Dendritic cell treated with granulocyte-macrophage colony-stimulating factor and Interleukin-4, amounts not matched to agents 40 ng/mL and 50 ng/mL, for 4 days (primary cell): ENCODE measurements around the gene ASCL3.
"Not testable (repeated sequence)": the region's sequence is repeated elsewhere in the genome, so short reads cannot be mapped to it uniquely, and the experiment has no call there.

Experiments
- H3K27ac Mint-ChIP-seq: one replicate; pipeline ENCODE4 v1.8.0; 2022; ENCODE audit warnings: mild to moderate bottlenecking, mixed read lengths
- H3K27me3 Mint-ChIP-seq: one replicate; pipeline ENCODE4 v1.8.0; 2022; ENCODE audit warnings: mild to moderate bottlenecking, mixed read lengths
- H3K36me3 Mint-ChIP-seq: one replicate; pipeline ENCODE4 v1.8.0; 2022; ENCODE audit warnings: low read depth, mixed read lengths
- H3K4me1 Mint-ChIP-seq: one replicate; pipeline ENCODE4 v1.8.0; 2022; ENCODE audit warnings: low read depth, mixed read lengths
- H3K4me3 Mint-ChIP-seq: one replicate; pipeline ENCODE4 v1.8.0; 2022; ENCODE audit warnings: mild to moderate bottlenecking, moderate library complexity, mixed read lengths
- H3K9me3 Mint-ChIP-seq: one replicate; pipeline ENCODE4 v1.8.0; 2022; ENCODE audit warnings: mixed read lengths
- intact Hi-C: fragments of 100-400 bp; cut with micrococcal nuclease; formaldehyde crosslinking; loops from one replicate; pipeline ENCODE4 v1.15.0; 2022

Gene ASCL3, protein sequence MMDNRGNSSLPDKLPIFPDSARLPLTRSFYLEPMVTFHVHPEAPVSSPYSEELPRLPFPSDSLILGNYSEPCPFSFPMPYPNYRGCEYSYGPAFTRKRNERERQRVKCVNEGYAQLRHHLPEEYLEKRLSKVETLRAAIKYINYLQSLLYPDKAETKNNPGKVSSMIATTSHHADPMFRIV

DNA sequence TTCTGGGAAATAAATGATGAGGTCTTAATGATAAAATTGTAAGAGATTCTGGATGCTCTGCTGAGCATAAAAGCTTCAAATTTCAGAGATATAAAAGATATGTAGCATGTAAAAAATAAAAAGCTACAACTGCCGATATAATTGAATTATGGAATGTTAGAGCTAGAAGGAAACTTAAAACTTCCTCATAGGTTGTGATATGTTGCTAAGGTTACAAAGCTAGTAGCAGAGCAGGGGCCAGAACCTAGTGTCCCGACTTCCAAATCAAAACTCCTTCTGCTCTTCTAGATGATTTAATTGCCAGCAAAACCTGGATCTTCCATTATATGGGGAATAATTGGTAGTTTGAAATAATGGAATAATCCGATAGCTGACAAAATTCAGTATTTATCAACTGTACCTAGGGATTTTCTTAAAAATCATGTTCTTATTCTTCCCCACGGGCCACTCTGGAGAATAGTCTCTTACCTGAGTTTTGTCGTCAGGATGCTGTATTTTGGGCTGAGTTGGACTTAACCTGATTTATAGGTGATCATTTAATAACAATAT lies at the start of gene ASCL3:
Gene ASCL3, minus strand, starts transcription at position 499 of the 549 bp plus-strand sequence. CDS start 4,855 bp downstream, outside the sequence.
- intact Hi-C loops, result no loop called here
- no peaks in the 10 kb centered on the region for H3K4me1 Mint-ChIP-seq
- H3K36me3 Mint-ChIP-seq, result peaks cover 14% of the 10 kb centered on the region
- H3K9me3 Mint-ChIP-seq, result no peaks in the 10 kb centered on the region
- no peaks in the 10 kb centered on the region for H3K27me3 Mint-ChIP-seq
- no peak within 1 kb of the TSS for H3K4me3 Mint-ChIP-seq
- H3K27ac Mint-ChIP-seq, result no peak within 1 kb of the TSS

DNA sequence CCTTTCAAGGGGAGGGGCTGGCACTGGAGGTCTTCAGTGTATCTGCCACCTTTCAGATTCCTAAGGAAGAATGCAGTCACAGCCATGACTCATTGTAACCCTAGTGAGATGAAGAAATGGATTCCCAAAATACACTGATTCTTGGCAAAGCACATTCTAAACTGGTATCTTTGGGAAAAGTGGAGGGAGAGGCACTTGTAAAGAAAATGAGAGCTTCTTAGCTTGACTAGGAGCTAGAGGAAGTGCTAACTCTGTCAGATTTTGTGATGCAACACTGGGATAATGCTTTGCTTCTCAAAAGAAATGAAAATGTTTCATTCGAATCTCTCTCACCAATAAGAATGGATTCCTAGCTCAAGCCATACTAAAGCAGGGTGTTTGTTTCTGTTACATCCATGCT lies 46.6 kb upstream of the ASCL3 start:
- intact Hi-C loops, result no loop called here
- H3K4me1 Mint-ChIP-seq, result peaks cover 16% of the 10 kb centered on the region
- H3K4me3 Mint-ChIP-seq, result no peak overlapping the region
- no peak overlapping the region for H3K27ac Mint-ChIP-seq
- H3K9me3 Mint-ChIP-seq, result no peaks in the 10 kb centered on the region
- no peaks in the 10 kb centered on the region for H3K36me3 Mint-ChIP-seq
- no peaks in the 10 kb centered on the region for H3K27me3 Mint-ChIP-seq

DNA sequence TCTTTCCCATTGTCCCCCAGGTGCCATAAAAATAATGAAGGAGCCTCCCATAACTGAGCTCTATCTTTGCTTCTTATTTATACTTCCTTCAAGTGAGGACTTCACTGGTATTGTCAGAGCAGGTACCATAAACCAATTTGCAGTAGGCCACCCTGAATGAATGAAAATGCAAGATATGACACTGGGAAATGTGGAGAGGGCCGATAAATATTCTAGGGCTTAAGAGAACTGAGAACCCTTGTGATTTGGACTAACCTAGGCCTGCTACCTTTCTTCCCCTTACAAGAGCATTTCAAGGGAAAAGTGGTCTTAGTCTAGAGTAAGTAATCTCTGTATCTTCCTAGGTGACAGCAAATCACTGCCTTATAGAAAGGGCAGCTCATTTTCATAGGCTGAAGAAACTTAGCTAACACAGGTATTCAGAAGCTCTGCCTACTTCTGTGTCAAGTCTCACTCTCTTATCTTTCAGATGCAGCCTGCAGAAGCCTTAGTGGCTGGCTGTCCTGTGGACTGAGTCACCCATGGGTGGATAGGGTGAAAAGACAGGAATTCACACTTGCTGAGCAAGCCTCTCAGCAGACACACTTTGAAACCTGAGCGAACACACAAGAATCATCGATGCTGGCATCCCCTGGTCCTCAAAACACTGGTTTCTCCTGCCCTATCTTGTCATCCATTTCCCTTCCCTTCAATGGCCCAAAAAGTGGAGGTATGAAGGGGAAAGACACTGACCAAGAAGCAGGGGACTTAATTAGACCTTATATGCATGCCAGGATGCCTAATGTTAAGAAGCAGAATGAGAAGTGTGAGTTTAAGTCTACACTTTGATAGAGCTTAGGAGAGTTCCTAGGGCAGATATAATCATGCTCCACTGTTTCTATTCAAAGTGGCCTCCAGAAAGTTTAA lies 45.8 kb upstream of the ASCL3 start:
- H3K4me3 Mint-ChIP-seq, result no peak overlapping the region
- intact Hi-C loops, result no loop called here
- H3K9me3 Mint-ChIP-seq, result no peaks in the 10 kb centered on the region
- H3K27ac Mint-ChIP-seq, result no peak overlapping the region
- no peaks in the 10 kb centered on the region for H3K36me3 Mint-ChIP-seq
- peaks cover 16% of the 10 kb centered on the region for H3K4me1 Mint-ChIP-seq
- H3K27me3 Mint-ChIP-seq, result no peaks in the 10 kb centered on the region

DNA sequence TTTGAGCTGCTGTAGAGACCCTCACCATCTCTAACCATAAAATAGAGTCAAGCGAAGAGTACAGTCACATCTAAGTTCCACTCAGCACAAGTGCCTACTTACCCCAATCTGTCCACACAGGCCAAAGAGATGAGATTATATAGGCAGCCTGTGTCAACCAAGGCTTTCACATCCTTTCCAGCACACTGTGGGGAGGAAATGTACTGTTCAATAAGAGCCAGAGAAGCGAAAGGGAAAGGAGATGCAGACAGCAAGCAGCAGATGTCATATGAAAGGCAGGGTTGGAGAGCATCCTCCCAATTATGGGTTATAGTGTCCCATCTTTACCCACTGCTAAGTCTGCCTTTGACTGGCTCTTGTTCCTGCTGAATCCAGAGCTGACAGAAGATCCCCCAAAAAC lies 44.6 kb upstream of the ASCL3 start:
- Mint-ChIP-seq H3K9me3 (no peaks in the 10 kb centered on the region), H3K36me3 (no peaks in the 10 kb centered on the region), H3K27me3 (no peaks in the 10 kb centered on the region), H3K4me1 (peaks cover 16% of the 10 kb centered on the region), H3K27ac (no peak overlapping the region), H3K4me3 (no peak overlapping the region)
- intact Hi-C loops, result no loop called here

DNA sequence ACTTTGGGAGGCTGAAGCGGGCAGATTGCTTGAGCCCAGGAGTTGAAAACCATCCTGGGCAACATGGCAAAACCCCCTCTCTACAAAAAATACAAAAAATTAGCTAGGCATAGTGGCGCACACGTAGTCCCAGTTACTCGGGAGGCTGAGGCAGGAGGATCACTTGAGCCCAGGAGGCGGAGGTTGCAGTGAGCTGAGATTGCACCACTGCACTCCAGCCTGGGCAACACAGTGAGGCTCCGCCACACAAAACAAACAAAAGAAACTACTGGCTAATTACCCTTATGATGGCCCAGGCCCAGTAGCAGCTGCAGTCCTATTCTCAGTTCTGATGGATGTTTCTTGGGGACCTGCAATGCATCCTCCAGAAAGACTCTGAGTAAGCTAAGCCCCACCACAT lies 44.0 kb upstream of the ASCL3 start:
- peaks cover 16% of the 10 kb centered on the region for H3K4me1 Mint-ChIP-seq
- H3K27me3 Mint-ChIP-seq, intact Hi-C loops, H3K9me3 Mint-ChIP-seq, H3K27ac Mint-ChIP-seq, H3K4me3 Mint-ChIP-seq, H3K36me3 Mint-ChIP-seq: not testable (repeated sequence)

DNA sequence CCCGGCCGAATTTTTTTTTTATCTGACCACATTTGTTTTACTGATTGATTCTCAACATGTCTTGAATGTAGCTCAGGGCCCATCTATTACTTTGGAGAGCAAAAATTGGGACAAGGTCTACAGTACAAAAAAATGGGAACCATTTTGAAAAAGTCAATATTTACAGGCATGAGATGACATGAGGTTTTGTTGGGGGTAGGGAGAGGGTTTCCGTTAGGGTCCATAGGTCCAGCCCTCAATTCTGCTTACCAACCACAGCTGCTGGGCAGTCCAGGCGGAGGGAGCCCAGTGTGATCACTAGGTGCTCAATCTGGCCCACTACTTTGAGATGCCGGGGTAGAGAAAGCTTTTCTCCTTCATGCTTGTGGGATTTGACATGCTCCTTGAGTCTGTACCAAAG lies 42.6 kb upstream of the ASCL3 start:
- intact Hi-C loops, result no loop called here
- Mint-ChIP-seq H3K27me3 (no peaks in the 10 kb centered on the region), H3K4me3 (no peak overlapping the region), H3K36me3 (no peaks in the 10 kb centered on the region), H3K4me1 (peaks cover 16% of the 10 kb centered on the region), H3K9me3 (no peaks in the 10 kb centered on the region), H3K27ac (no peak overlapping the region)

DNA sequence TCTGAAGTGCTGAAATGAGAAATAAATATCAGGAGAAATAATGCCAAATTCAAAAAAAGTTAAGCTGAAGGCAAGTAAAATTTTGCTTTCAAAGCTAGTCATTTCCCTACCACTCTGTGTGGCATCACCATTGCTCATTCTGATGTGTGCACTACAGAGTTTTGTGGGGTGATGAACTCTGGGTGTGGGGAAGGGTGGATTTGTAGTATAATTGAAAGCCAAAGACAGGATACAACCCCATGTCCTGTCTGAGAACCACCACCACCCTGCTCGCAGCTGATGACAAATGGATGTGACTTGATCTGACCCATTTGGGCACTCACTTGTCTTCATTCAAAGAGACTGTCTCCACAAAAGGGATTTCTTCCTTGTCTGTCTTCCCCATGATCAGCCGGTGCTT lies 40.7 kb upstream of the ASCL3 start:
- Mint-ChIP-seq H3K4me3 (no peak overlapping the region), H3K27ac (no peak overlapping the region), H3K27me3 (no peaks in the 10 kb centered on the region)

DNA sequence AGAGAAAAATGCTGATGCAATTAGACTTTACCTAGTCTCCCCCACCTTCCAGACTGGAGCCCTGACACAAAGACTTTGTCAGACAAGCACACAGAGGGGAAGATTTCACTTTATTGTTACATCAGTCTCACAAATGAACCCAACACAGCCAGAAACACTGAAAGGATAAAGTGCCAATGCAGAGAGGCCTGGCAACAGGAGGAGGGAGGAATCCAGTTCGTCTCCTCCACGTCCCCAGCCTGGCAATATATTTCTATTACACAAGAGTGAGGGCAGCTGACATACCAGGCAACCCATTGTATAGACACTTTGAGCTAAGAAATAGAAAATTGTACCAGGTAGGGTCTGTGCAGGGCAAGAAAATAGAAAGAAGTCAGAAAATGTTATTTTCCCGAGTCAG lies 37.7 kb upstream of the ASCL3 start:
- H3K27me3 Mint-ChIP-seq, result no peaks in the 10 kb centered on the region
- H3K9me3 Mint-ChIP-seq, result no peaks in the 10 kb centered on the region
- no peaks in the 10 kb centered on the region for H3K36me3 Mint-ChIP-seq

More for the DNA sequence above, 40.7 kb upstream of the ASCL3 start:
- Mint-ChIP-seq H3K36me3 (no peaks in the 10 kb centered on the region), H3K4me1 (no peaks in the 10 kb centered on the region), H3K9me3 (no peaks in the 10 kb centered on the region)
- intact Hi-C loops, result no loop called here

DNA sequence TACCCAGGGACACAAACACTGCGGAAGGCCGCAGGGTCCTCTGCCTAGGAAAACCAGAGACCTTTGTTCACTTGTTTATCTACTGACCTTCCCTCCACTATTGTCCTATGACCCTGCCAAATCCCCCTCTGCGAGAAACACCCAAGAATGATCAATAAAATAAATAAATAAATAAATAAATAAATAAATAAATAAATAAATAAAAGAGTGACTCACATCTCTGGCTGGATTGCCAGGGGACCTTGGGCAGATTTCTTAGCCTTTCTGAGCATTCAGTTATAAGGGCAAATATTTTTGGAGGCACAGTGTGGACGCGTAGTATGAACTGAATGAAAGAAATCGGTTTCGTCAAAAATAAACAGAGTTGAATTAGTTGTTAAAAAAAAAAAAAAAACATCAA lies 36.5 kb upstream of the ASCL3 start:
- H3K36me3 Mint-ChIP-seq, H3K4me3 Mint-ChIP-seq, intact Hi-C loops, H3K27ac Mint-ChIP-seq, H3K4me1 Mint-ChIP-seq, H3K9me3 Mint-ChIP-seq, H3K27me3 Mint-ChIP-seq: not testable (repeated sequence)

More for the DNA sequence above, 37.7 kb upstream of the ASCL3 start:
- Mint-ChIP-seq H3K4me1 (no peaks in the 10 kb centered on the region), H3K27ac (no peak overlapping the region), H3K4me3 (no peak overlapping the region)
- intact Hi-C loops, result no loop called here

DNA sequence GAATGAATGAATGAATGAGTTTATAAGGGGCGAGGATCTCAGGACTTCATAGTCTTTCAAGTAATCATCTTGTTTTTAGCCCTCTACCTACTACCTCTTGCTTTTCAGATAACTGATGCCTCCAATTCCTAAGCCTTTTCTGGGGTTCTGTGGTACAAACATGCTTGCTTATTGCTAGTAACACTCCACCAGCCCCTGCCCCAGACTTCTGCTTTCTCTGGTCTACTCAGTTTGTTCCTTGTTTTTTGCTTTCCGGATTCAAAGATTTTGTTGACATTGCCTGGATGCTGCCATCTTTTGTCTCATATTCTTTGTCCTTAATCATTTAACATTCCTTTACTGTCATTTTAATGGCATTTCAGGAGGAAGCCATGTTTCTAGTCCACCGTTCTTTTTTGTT lies 30.3 kb upstream of the ASCL3 start:
- Mint-ChIP-seq H3K36me3 (no peaks in the 10 kb centered on the region), H3K9me3 (no peaks in the 10 kb centered on the region), H3K27ac (peak overlapping the region; percentile 69), H3K27me3 (no peaks in the 10 kb centered on the region), H3K4me3 (no peak overlapping the region), H3K4me1 (peaks cover 8% of the 10 kb centered on the region)
- intact Hi-C loops, result no loop called here

DNA sequence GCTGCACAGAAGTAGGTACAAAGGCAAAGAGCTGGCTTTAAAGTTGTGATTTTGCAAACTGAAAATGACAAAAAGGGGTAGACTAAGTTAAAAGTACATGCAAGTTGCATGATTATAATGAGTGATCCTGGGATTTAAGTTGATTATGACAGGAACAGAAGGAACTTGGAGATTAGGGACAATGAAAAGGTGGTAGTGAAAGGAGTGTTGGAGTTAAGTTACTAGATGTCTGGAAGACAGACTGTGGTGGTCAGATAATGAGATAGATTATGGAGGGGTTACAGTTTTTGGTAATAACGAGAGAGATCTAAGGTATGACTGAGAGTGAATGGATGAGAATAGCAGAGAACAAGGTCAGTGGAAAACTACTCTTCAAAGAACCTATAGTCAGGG lies 29.1 kb upstream of the ASCL3 start:
- Mint-ChIP-seq H3K27me3 (no peaks in the 10 kb centered on the region), H3K36me3 (no peaks in the 10 kb centered on the region), H3K4me3 (no peak overlapping the region), H3K9me3 (no peaks in the 10 kb centered on the region), H3K27ac (no peak overlapping the region), H3K4me1 (peaks cover 16% of the 10 kb centered on the region)
- intact Hi-C loops, result no loop called here

DNA sequence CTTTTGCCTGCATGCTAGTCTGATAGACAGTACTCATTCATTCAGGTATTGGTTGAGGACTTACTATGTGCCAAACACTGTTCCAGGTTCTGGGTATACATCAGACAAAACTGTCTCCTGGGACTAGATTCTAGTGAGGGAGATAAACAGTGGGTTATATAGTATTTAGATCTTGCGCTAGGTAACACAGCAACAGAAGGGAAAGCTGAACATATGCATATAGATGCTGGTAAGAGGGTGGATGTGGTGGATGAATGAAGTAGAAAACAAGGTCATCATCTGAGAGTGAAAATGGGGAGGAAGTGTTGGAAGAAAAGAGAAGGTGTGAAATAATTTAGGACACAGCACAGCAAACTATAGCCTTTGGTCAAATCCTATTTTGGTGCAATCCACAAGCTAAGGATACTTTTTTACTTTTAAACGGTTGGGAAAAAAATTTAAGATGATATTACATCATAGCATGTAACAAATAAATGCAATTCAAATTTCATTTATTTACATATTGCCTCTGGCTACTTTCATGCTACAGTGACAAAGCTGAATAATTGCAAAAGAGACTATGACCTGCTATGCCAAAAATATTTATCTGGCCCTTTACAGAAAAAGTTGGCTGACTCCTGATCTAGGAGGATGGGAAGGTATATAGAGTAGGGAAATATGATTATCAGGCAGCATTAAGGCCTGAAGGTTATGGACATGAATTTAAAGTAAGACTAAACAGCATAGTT lies 28.5 kb upstream of the ASCL3 start:
- Mint-ChIP-seq H3K9me3 (no peaks in the 10 kb centered on the region), H3K27ac (no peak overlapping the region), H3K27me3 (no peaks in the 10 kb centered on the region), H3K36me3 (no peaks in the 10 kb centered on the region), H3K4me3 (no peak overlapping the region), H3K4me1 (peaks cover 22% of the 10 kb centered on the region)
- intact Hi-C loops, result no loop called here

DNA sequence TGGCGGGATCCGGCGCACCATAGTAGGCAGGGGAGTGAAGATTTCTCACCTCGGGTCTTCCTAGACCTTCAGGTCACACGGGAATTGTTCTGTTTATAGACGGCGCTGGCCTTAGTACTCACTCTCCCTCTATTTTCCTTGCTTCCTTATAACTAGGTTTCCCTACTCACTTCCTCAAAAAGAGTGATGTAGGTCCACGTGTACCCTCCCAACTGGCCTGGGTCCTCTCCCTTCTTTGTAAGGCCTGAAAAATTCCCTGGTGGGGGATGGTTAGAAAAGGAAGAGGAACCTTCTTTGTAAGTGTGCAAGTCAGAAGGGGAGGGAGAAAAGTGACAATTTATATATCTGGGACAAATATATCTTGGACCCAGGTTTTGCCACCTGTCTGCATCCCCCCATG lies 24.4 kb upstream of the ASCL3 start:
- Mint-ChIP-seq H3K9me3 (no peaks in the 10 kb centered on the region), H3K4me3 (no peak overlapping the region), H3K27ac (peak overlapping the region; percentile 68), H3K27me3 (no peaks in the 10 kb centered on the region), H3K4me1 (peaks cover 37% of the 10 kb centered on the region), H3K36me3 (peaks cover 10% of the 10 kb centered on the region)
- intact Hi-C loops, result no loop called here
